HepG2 (cell line): ENCODE measurements around the gene CAPZA1. TPM values are rescaled to one million over a fixed set of nuclear protein-coding genes. Genes with fewer than 3 reads are reported as not detected.

Source experiments
- ATAC-seq: fragments of 200-7000 bp; cut with Tn5 transposase; 3 replicates; pipeline ENCODE4 v1.9.1; 2020; ENCODE audit warnings: mild to moderate bottlenecking, moderate library complexity
- BruUV-seq: library from RNA; stranded (reverse); fragments of 400-500 nt; replicated peaks from 2 replicates; lab custom pipeline; 2021; lab: Mats Ljungman, UMichigan
- CTCF ChIA-PET: fragments of 300-600 bp; formaldehyde crosslinking; extraction: SDS; loops from one replicate; lab custom pipeline; 2021; ENCODE audit warnings: low total read pairs, inconsistent platforms, low intra/inter-chr PET ratio; lab: Yijun Ruan, JAX
- POLR2A ChIA-PET: fragments of 350-600 bp; sonication (Branson Sonifier 250); formaldehyde crosslinking; loops from one replicate; lab custom pipeline; 2020; ENCODE audit warnings: antibody characterized with exemption, inconsistent platforms; lab: Yijun Ruan, JAX
- DNase-seq: peaks from one replicate; pipeline ENCODE4 v3.0.0-alpha.2; 2015; ENCODE audit warnings: low spot score
- FAIRE-seq: peaks from 3 replicates; lab custom pipeline; 2011; peaks lifted over from hg19 to GRCh38; lab: Jason Lieb, UNC
- H2AFZ ChIP-seq: one replicate; pipeline ENCODE4 v1.6.1; 2011; ENCODE audit warnings: low read length, inconsistent platforms
- H3K27ac ChIP-seq: fragments of 300-600 bp; 3 replicates; pipeline ENCODE4 v1.8.0; 2011; ENCODE audit warnings: mixed run types, mild to moderate bottlenecking, mixed read lengths, low read length, inconsistent platforms; ENCODE audit not compliant: insufficient read depth; ENCODE audit errors: extremely low read length
- H3K27me3 ChIP-seq, 2 experiments: fragments of 200-600 bp in 1 of 2; 2 replicates in 1 of 2; 3 replicates in 1 of 2; pipeline versions ENCODE4 v1.6.0 to v1.8.0; 2011; ENCODE audit warnings: low read length in 2 of 2, mild to moderate bottlenecking in 2 of 2, moderate library complexity in 2 of 2, inconsistent platforms in 1 of 2; ENCODE audit not compliant: insufficient read depth in 2 of 2, control insufficient read depth in 1 of 2
- H3K36me3 ChIP-seq, 2 experiments: fragments of 200-600 bp in 1 of 2; replicated peaks in 1 of 2; 2 replicates in 1 of 2; 3 replicates in 1 of 2; pipeline versions ENCODE4 v1.5.1 to v1.8.0; 2011; ENCODE audit warnings: low read length in 2 of 2, inconsistent platforms in 1 of 2; ENCODE audit not compliant: insufficient read depth in 2 of 2, control insufficient read depth in 1 of 2
- H3K4me1 ChIP-seq: 2 replicates; pipeline ENCODE4 v1.5.1; 2012; ENCODE audit warnings: low read length, inconsistent platforms; ENCODE audit not compliant: insufficient read depth
- H3K4me2 ChIP-seq: 2 replicates; pipeline ENCODE4 v1.6.0; 2011; ENCODE audit warnings: low read depth, low read length, inconsistent platforms
- H3K4me3 ChIP-seq, 3 experiments: fragments of 200-600 bp in 1 of 3; sonication (generic), shearing (Covaris generic) in 1 of 3; replicated peaks in 1 of 3; 2 replicates each; pipeline ENCODE4 v1.5.1; 2011 to 2016; ENCODE audit warnings: low read length in 3 of 3, inconsistent platforms in 2 of 3, low read depth in 2 of 3, mild to moderate bottlenecking in 2 of 3, control low read depth in 1 of 3, mixed read lengths in 1 of 3; ENCODE audit not compliant: insufficient read depth in 1 of 3
- H3K79me2 ChIP-seq: one replicate; pipeline ENCODE4 v1.6.1; 2011; ENCODE audit warnings: low read length, inconsistent platforms; ENCODE audit not compliant: insufficient read depth
- H3K9ac ChIP-seq: 2 replicates; pipeline ENCODE4 v1.6.0; 2011; ENCODE audit warnings: mild to moderate bottlenecking, low read depth, low read length, inconsistent platforms; ENCODE audit not compliant: insufficient read depth
- H3K9me3 ChIP-seq: 2 replicates; pipeline ENCODE4 v1.5.1; 2012; ENCODE audit warnings: mild to moderate bottlenecking, low read length
- H4K20me1 ChIP-seq: 2 replicates; pipeline ENCODE4 v1.6.0; 2011; ENCODE audit warnings: inconsistent platforms, mild to moderate bottlenecking, low read length, moderate library complexity; ENCODE audit not compliant: insufficient read depth
- BCLAF1 ChIP-seq: fragments of 450-650 bp; IDR thresholded peaks from 2 replicates; pipeline ENCODE4 v1.6.1; 2017; ENCODE audit warnings: mild to moderate bottlenecking
- FOXP4 ChIP-seq: sonication (generic); formaldehyde crosslinking; IDR thresholded peaks from 2 replicates; pipeline ENCODE4 v1.4.0; 2020; ENCODE audit warnings: missing genetic modification reagents
- KLF6 ChIP-seq: IDR thresholded peaks from 2 replicates; pipeline ENCODE4 v1.8.0; 2016; ENCODE audit warnings: missing biosample characterization, missing genetic modification reagents
- MEIS2 ChIP-seq: sonication (generic); formaldehyde crosslinking; IDR thresholded peaks from 2 replicates; pipeline ENCODE4 v1.9.0; 2021; ENCODE audit warnings: mild to moderate bottlenecking, missing genetic modification reagents
- NCOA5 ChIP-seq: sonication (generic); formaldehyde crosslinking; IDR thresholded peaks from 2 replicates; pipeline ENCODE4 v1.4.0; 2020; ENCODE audit warnings: missing genetic modification reagents
- NR2F2 ChIP-seq: IDR thresholded peaks from 2 replicates; pipeline ENCODE4 v1.6.1; 2012; ENCODE audit warnings: low read depth, inconsistent platforms, borderline replicate concordance
- POLR2AphosphoS2 ChIP-seq: IDR thresholded peaks from 2 replicates; pipeline ENCODE4 v1.6.1; 2011; ENCODE audit warnings: low read depth, low read length, improper control_type of control experiment
- SP140L ChIP-seq: sonication (generic); formaldehyde crosslinking; IDR thresholded peaks from 2 replicates; pipeline ENCODE4 v1.4.0; 2020; ENCODE audit warnings: missing genetic modification reagents, borderline replicate concordance
- ZBTB7A ChIP-seq: sonication (generic); formaldehyde crosslinking; IDR thresholded peaks from 2 replicates; pipeline ENCODE4 v1.8.0; 2022; ENCODE audit warnings: mild to moderate bottlenecking, missing genetic modification reagents
- ZNF205 ChIP-seq: IDR thresholded peaks from 2 replicates; pipeline ENCODE4 v1.6.1; 2018; ENCODE audit warnings: missing biosample characterization, missing genetic modification reagents
- ZNF331 ChIP-seq: sonication (generic); formaldehyde crosslinking; IDR thresholded peaks from 2 replicates; pipeline ENCODE4 v1.4.0; 2020; ENCODE audit warnings: missing genetic modification reagents
- ZSCAN22 ChIP-seq: sonication (generic); formaldehyde crosslinking; IDR thresholded peaks from 2 replicates; pipeline ENCODE4 v1.4.0; 2020; ENCODE audit warnings: mild to moderate bottlenecking, missing genetic modification reagents
- WGBS: methylation state at CpG from one replicate; pipeline ENCODE4 v1.1.6; 2017; ENCODE audit warnings: low lambda C conversion rate; 5-methylcytosine and 5-hydroxymethylcytosine counted together
- in situ Hi-C: cut with HindIII; loops from 2 replicates; pipeline ENCODE4 v1.10.0; 2017; ENCODE audit warnings: low pct_unique_long_range_greater_than_20kb; ENCODE audit not compliant: extremely low pct_ligation_motif_present
- intact Hi-C: fragments of 100-400 bp; cut with micrococcal nuclease; formaldehyde crosslinking; loops from one replicate; pipeline ENCODE4 v1.10.0; 2022; ENCODE audit not compliant: unreplicated experiment
- polyA plus RNA-seq, 8 experiments: library from polyadenylated mRNA; depleted of rRNA in 3 of 8; stranded (reverse) in 7 of 8; unstranded in 1 of 8; fragments of >200 nt; fragmentation: Illumina TruSeq in 4 of 8; extraction: Trizol in 4 of 8; gene quantifications; 2 replicates each; pipeline versions ENCODE4 v1.2.1 to v1.2.3, GENCODE V29; 2011 to 2016; ENCODE audit warnings: low read depth in 4 of 8, missing spikeins in 1 of 8, mixed read lengths in 1 of 8; ENCODE audit not compliant: insufficient read depth in 1 of 8
- total RNA-seq, 5 experiments: library from RNA; depleted of rRNA; stranded (reverse); fragments of >200 nt; fragmentation: Illumina TruSeq; extraction: Trizol; gene quantifications; 2 replicates each; pipeline ENCODE4 v1.2.3, GENCODE V29; 2016; ENCODE audit warnings: low read depth in 1 of 5
- TF ChIP-seq, protein P1 (sequence below): sonication (generic); formaldehyde crosslinking; IDR thresholded peaks from 2 replicates; pipeline ENCODE4 v1.8.1; 2023; ENCODE audit warnings: mild to moderate bottlenecking, inconsistent platforms, moderate library complexity, missing genetic modification reagents, borderline replicate concordance
- TF ChIP-seq, protein P2 (sequence below): sonication (generic); formaldehyde crosslinking; IDR thresholded peaks from 2 replicates; pipeline ENCODE4 v1.8.0; 2022; ENCODE audit warnings: low read depth, missing genetic modification reagents

The CAPZA1 gene
- total and polyA plus RNA-seq, 2 of the 13 experiments (the other 11 are each of a cell fraction or from before 2014, with no cell fraction given): 67.0 to 117 TPM

- DNase-seq: no peak
- no peak overlapping the region for H3K4me3 ChIP-seq
- no peak for TF ChIP-seq BCLAF1
- no peak for TF ChIP-seq ZNF331 (CRISPR knock-in tag)
- no peak for TF ChIP-seq NR2F2
- no peak for TF ChIP-seq MEIS2 (CRISPR knock-in tag)
- no peak for TF ChIP-seq SP140L (CRISPR knock-in tag)
- TF ChIP-seq FOXP4 (CRISPR knock-in tag): no peak
- no peak for TF ChIP-seq NCOA5 (CRISPR knock-in tag)
- TF ChIP-seq KLF6 (CRISPR knock-in tag): no peak
- TF ChIP-seq POLR2AphosphoS2: no peak
- TF ChIP-seq ZNF205: no peak
- no peak for TF ChIP-seq ZBTB7A
- TF ChIP-seq ZSCAN22: no peak
- TF ChIP-seq, protein P1, sequence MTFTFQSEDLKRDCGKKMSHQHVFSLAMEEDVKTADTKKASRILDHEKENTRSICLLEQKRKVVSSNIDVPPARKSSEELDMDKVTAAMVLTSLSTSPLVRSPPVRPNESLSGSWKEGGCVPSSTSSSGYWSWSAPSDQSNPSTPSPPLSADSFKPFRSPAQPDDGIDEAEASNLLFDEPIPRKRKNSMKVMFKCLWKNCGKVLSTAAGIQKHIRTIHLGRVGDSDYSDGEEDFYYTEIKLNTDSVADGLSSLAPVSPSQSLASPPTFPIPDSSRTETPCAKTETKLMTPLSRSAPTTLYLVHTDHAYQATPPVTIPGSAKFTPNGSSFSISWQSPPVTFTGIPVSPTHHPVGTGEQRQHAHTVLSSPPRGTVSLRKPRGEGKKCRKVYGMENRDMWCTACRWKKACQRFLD: no peak
- TF ChIP-seq, protein P2, sequence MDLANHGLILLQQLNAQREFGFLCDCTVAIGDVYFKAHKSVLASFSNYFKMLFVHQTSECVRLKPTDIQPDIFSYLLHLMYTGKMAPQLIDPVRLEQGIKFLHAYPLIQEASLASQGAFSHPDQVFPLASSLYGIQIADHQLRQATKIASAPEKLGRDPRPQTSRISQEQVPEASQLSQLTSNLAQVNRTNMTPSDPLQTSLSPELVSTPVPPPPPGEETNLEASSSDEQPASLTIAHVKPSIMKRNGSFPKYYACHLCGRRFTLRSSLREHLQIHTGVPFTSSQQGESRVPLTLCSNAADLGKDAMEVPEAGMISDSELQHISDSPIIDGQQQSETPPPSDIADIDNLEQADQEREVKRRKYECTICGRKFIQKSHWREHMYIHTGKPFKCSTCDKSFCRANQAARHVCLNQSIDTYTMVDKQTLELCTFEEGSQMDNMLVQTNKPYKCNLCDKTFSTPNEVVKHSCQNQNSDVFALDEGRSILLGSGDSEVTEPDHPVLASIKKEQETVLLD (CRISPR knock-in tag): no peak
- intact Hi-C loops: no loop called here
- no peak overlapping the region for H3K9ac ChIP-seq
- H3K36me3 ChIP-seq: peaks cover 7 to 22% of the 10 kb centered on the region in 2 experiments
- WGBS: 100% methylated on average over 4 of the region's 4 CpGs
- ChIA-PET POLR2A (no interaction called here), CTCF (no interaction called here)
- FAIRE-seq: no peak
- no peaks in the 10 kb centered on the region for H3K9me3 ChIP-seq
- no peaks in the 10 kb centered on the region for H3K4me1 ChIP-seq
- no peak overlapping the region for H3K27ac ChIP-seq
- no TSS peak for BruUV-seq
- H4K20me1 ChIP-seq: no peaks in the 10 kb centered on the region
- H3K27me3 ChIP-seq: no peaks in the 10 kb centered on the region
- no peak for ATAC-seq
- no peak overlapping the region for H3K4me2 ChIP-seq
- in situ Hi-C loops: no loop called here
- H3K79me2 ChIP-seq: peaks cover 18% of the 10 kb centered on the region
- H2AFZ ChIP-seq: no peak overlapping the region
Observed at GRCh38 chr1:112686835-112687234, 67.2 kb downstream of the CAPZA1 start.
